HepG2 (cell line): ENCODE results near the gene JPH4. TPM values are rescaled to one million over a fixed set of nuclear protein-coding genes. Genes with fewer than 3 reads are reported as not detected.

Source experiments
- AGO1 ChIP-seq: fragments of 200-400 bp; formaldehyde crosslinking; IDR thresholded peaks from 2 replicates; pipeline ENCODE4 v1.6.1; 2017; ENCODE audit warnings: mild to moderate bottlenecking, low read depth, low read length, moderate library complexity; ENCODE audit not compliant: poor library complexity, severe bottlenecking
- AGO2 ChIP-seq: fragments of 200-400 bp; formaldehyde crosslinking; optimal IDR thresholded peaks from 2 replicates; pipeline ENCODE3; 2017; ENCODE audit warnings: mild to moderate bottlenecking, low read depth, low read length, moderate library complexity
- ARHGAP35 ChIP-seq: sonication (generic); formaldehyde crosslinking; IDR thresholded peaks from 2 replicates; pipeline ENCODE4 v1.9.0; 2022; ENCODE audit warnings: mild to moderate bottlenecking, inconsistent platforms, moderate library complexity, missing genetic modification reagents, borderline replicate concordance
- ATF3 ChIP-seq: sonication (generic); formaldehyde crosslinking; IDR thresholded peaks from 2 replicates; pipeline ENCODE4 v1.4.0; 2020; ENCODE audit warnings: missing genetic modification reagents
- CREB3 ChIP-seq: sonication (generic); formaldehyde crosslinking; IDR thresholded peaks from 2 replicates; pipeline ENCODE4 v1.5.0; 2020; ENCODE audit warnings: missing genetic modification reagents
- DR1 ChIP-seq: sonication (generic); formaldehyde crosslinking; IDR thresholded peaks from 2 replicates; pipeline ENCODE4 v1.8.0; 2021; ENCODE audit warnings: mild to moderate bottlenecking, missing genetic modification reagents, inconsistent platforms
- EED ChIP-seq: sonication (generic); formaldehyde crosslinking; IDR thresholded peaks from 2 replicates; pipeline ENCODE4 v1.5.0; 2020; ENCODE audit warnings: mild to moderate bottlenecking, missing genetic modification reagents
- ELF1 ChIP-seq: sonication (generic); formaldehyde crosslinking; IDR thresholded peaks from 2 replicates; pipeline ENCODE4 v1.4.0; 2020; ENCODE audit warnings: missing genetic modification reagents
- FOXC1 ChIP-seq: sonication (generic); formaldehyde crosslinking; IDR thresholded peaks from 2 replicates; pipeline ENCODE4 v1.8.0; 2022; ENCODE audit warnings: mild to moderate bottlenecking, missing genetic modification reagents, borderline replicate concordance
- FOXO1 ChIP-seq: sonication (generic); formaldehyde crosslinking; IDR thresholded peaks from 2 replicates; pipeline ENCODE4 v1.4.0; 2020; ENCODE audit warnings: missing genetic modification reagents
- ISX ChIP-seq: sonication (generic); formaldehyde crosslinking; conservative IDR thresholded peaks from 2 replicates; pipeline ENCODE4 v1.5.0; 2020; ENCODE audit warnings: missing genetic modification reagents
- JUND ChIP-seq: sonication (generic); formaldehyde crosslinking; IDR thresholded peaks from 2 replicates; pipeline ENCODE4 v1.8.0; 2022; ENCODE audit warnings: mild to moderate bottlenecking, missing genetic modification reagents
- NCOA5 ChIP-seq: sonication (generic); formaldehyde crosslinking; IDR thresholded peaks from 2 replicates; pipeline ENCODE4 v1.4.0; 2020; ENCODE audit warnings: missing genetic modification reagents
- NFE2L1 ChIP-seq: sonication (generic); formaldehyde crosslinking; IDR thresholded peaks from 2 replicates; pipeline ENCODE4 v1.4.0; 2020; ENCODE audit warnings: missing genetic modification reagents, mild to moderate bottlenecking, borderline replicate concordance
- TEF ChIP-seq: sonication (generic); formaldehyde crosslinking; IDR thresholded peaks from 2 replicates; pipeline ENCODE4 v1.5.0; 2020; ENCODE audit warnings: missing genetic modification reagents
- ZBTB40 ChIP-seq, 2 experiments: fragments of 450-650 bp in 1 of 2; sonication (generic) in 1 of 2; formaldehyde crosslinking in 1 of 2; IDR thresholded peaks; 2 replicates each; pipeline versions ENCODE4 v1.6.1 to v1.8.0; 2016 to 2022; ENCODE audit warnings: antibody characterized with exemption in 1 of 2, mild to moderate bottlenecking in 1 of 2, missing genetic modification reagents in 1 of 2
- ZNF343 ChIP-seq: sonication (generic); formaldehyde crosslinking; IDR thresholded peaks from 2 replicates; pipeline ENCODE4 v1.4.0; 2020; ENCODE audit warnings: mild to moderate bottlenecking, missing genetic modification reagents
- ZNF768 ChIP-seq: sonication (generic); formaldehyde crosslinking; IDR thresholded peaks from 2 replicates; pipeline ENCODE4 v1.4.0; 2020; ENCODE audit warnings: missing genetic modification reagents
- polyA plus RNA-seq, 8 experiments: library from polyadenylated mRNA; depleted of rRNA in 3 of 8; stranded (reverse) in 7 of 8; unstranded in 1 of 8; fragments of >200 nt; fragmentation: Illumina TruSeq in 4 of 8; extraction: Trizol in 4 of 8; gene quantifications; 2 replicates each; pipeline versions ENCODE4 v1.2.1 to v1.2.3, GENCODE V29; 2011 to 2016; ENCODE audit warnings: low read depth in 4 of 8, missing spikeins in 1 of 8, mixed read lengths in 1 of 8; ENCODE audit not compliant: insufficient read depth in 1 of 8
- total RNA-seq, 5 experiments: library from RNA; depleted of rRNA; stranded (reverse); fragments of >200 nt; fragmentation: Illumina TruSeq; extraction: Trizol; gene quantifications; 2 replicates each; pipeline ENCODE4 v1.2.3, GENCODE V29; 2016; ENCODE audit warnings: low read depth in 1 of 5

The JPH4 gene
- total and polyA plus RNA-seq, 2 of the 13 experiments (the other 11 are each of a cell fraction or from before 2014, with no cell fraction given), result 0.08 to 0.22 TPM

DNA sequence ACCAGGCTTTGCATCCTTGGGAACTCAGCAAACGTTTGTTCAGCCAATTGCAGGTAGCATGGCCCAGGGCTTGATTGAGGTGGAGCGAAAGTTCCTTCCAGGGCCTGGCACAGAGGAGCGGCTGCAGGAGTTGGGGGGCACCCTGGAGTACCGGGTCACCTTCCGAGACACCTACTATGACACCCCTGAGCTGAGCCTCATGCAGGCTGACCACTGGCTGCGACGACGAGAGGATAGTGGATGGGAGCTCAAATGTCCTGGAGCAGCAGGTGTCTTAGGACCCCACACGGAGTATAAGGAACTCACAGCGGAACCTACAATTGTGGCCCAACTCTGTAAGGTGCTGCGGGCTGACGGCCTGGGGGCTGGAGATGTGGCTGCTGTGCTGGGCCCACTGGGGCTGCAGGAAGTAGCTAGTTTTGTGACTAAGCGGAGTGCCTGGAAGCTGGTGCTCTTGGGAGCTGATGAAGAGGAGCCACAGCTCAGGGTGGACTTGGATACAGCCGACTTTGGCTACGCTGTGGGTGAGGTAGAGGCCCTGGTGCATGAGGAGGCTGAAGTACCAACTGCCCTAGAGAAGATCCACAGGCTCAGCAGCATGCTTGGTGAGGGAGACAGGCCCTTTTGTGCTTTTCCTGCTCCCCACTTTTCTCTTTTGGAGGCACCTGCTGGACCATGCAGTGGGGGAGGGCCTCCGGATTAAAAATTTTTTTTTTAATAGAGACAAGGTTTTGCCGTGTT lies 21.7 kb downstream of the JPH4 start (continued):
- TF ChIP-seq ZBTB40 (IDR thresholded peaks at IDR 0.05) (no peak), ZBTB40 (CRISPR knock-in tag; IDR thresholded peaks at IDR 0.05) (no peak), NCOA5 (CRISPR knock-in tag) (0 out of 2 replicates have a peak, but pooled peaks have one; percentile 8), TEF (CRISPR knock-in tag) (no peak), ARHGAP35 (CRISPR knock-in tag) (0 out of 2 replicates have a peak, but pooled peaks have one; percentile 84), ATF3 (CRISPR knock-in tag) (peak; percentile 8; the same call in 1 of the 2 replicates), ELF1 (CRISPR knock-in tag) (no peak; the same call in 1 of the 2 replicates), ZNF768 (CRISPR knock-in tag) (peak; percentile 64), DR1 (no peak), ZNF343 (CRISPR knock-in tag) (no peak), AGO1 (no peak), CREB3 (0 out of 2 replicates have a peak, but pooled peaks have one; percentile 19), ISX (CRISPR knock-in tag) (no peak), FOXC1 (CRISPR knock-in tag) (no peak), NFE2L1 (CRISPR knock-in tag) (peak; percentile 81; the same call in 1 of the 2 replicates), JUND (CRISPR knock-in tag) (0 out of 2 replicates have a peak, but pooled peaks have one; percentile 5), EED (CRISPR knock-in tag) (peak; percentile 83; the same call in 1 of the 2 replicates), AGO2 (peak; percentile 73), FOXO1 (no peak)
